IPS DF 4.7 (cell line): Measurements from ENCODE around the gene ATP13A3.
"Not testable (repeated sequence)": the region's sequence is repeated elsewhere in the genome, so short reads cannot be mapped to it uniquely, and the experiment has no call there.

Experiments
- DNase-seq: peaks from one replicate; pipeline ENCODE4 v3.0.0-alpha.2; 2013; ENCODE audit warnings: low spot score; ENCODE audit errors: extremely low read depth

ATP13A3 gene

DNA sequence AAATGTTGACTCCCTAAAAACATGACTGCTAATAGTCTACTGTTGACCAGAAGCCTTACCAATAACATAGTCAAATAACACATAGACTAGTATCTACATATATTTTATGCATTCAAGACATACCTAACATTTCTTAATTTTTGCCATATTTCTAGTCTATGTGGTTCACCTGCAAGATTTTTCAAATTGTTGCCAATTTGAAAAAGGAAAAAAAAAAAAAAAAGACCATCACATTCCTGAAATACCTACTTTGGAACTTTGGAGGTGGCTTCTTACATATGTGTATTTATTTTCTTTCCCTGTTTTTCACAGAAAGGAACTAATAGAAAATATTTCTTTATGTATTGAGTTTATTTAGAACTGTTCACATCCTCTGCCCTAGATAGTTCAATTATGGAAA is 13.4 kb upstream of the ATP13A3 start:
- DNase-seq: no peak

DNA sequence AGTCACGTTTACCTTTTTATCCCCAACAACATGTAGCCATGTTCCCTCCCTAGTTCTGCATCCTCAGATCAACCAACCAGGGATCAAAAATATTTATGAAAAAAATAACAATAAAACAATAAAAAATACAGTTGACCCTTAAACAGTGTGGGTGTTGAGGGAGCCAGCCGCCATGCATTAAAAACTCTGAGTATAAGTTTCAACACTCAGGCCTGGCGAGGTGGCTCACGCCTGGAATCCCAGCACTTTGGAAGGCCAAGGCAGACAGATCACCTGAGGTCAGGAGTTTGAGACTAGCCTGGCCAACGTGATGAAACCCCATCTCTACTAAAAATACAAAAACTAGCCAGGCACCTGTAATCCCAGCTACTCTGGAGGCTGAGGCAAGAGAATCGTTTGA is 12.7 kb upstream of the ATP13A3 start:
- not testable (repeated sequence) for DNase-seq

DNA sequence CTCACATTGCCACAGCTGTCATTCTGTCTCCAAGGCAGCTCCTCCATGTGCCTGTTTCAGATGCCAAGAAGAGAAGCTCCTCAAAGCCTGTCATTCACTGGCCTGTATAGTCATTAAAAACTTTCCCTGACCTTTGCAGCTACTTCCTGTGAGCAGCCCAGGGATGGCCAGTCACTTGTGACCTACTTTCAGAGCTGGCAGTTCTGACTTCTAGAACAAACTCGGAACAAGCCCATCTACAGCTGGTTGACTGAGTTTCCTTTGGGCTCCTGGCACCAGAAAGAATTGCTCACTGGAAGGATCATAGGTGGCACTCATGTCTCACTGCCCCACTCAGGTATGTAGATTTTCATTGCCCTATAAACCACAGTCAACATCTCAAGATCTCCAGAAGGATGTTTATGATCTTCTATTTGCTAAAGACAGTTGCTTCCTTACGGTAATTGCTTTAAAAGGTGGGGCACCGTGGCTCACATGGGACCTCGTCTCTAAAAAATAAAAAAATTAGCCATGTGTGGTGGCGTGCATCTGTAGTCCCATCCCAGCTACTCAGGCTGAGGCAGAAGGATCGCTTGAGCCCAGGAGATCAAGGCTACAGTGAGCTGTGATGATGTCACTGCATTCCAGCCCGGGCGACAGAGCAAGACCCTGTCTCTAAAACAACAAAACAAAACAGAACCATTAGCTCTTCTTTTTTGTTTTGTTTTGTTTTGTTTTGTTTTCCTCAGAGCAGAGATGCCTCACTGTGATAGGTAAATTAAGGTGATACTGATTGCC is 11.2 kb upstream of the ATP13A3 start:
- DNase-seq: no peak

DNA sequence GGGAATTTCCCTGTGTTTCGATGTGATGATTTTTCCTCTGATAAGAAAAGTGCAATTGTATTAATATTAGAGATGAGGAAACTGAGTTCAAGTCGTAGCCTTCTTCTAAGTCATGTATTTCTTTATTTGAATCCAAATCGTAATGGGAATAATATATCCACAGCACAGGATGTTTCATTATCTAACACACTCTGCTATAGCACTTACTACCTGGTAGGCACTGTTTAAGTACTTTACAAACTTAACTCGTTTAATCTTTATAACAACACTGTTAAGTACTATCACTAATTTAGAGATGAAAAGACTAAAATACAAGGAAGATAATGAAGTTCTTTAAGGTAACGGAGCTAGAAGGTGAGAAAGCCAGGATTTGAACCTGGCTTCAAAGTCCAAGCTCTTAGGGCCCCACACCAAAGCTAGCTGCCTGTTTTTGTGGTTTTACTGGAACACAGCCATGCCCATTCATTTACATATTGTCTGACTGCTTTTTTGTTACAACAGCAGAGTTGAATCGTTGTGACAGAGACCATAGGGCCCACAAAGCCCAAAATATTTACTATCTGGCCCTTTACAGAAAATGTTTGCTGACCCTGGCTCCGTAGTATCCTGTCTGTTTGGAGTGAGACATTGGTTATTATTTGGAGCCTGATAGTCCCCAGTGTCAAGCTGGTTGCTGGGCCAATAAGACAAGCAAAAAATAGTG is 9.6 kb upstream of the ATP13A3 start:
- DNase-seq: no peak

DNA sequence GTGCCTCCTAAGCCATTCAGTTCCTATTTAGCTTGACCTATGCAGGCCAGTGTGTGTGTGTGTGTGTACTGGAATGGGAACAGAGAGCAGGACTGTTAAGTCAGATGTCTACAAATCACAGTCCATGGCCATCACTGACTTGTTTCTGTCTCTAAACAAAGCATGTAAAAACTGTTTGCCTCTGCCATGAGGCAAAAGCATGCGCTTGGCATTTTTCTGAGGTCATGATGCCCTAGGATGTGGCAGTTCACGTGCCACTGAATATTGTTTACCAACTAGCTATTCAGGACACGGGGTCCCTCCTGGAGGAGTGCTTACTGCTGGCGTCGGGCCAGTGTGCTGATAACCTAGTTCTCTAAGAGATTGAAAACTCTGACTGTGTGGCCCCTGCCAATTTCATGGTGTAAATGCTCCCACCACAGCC is 8.2 kb upstream of the ATP13A3 start:
- no peak for DNase-seq

DNA sequence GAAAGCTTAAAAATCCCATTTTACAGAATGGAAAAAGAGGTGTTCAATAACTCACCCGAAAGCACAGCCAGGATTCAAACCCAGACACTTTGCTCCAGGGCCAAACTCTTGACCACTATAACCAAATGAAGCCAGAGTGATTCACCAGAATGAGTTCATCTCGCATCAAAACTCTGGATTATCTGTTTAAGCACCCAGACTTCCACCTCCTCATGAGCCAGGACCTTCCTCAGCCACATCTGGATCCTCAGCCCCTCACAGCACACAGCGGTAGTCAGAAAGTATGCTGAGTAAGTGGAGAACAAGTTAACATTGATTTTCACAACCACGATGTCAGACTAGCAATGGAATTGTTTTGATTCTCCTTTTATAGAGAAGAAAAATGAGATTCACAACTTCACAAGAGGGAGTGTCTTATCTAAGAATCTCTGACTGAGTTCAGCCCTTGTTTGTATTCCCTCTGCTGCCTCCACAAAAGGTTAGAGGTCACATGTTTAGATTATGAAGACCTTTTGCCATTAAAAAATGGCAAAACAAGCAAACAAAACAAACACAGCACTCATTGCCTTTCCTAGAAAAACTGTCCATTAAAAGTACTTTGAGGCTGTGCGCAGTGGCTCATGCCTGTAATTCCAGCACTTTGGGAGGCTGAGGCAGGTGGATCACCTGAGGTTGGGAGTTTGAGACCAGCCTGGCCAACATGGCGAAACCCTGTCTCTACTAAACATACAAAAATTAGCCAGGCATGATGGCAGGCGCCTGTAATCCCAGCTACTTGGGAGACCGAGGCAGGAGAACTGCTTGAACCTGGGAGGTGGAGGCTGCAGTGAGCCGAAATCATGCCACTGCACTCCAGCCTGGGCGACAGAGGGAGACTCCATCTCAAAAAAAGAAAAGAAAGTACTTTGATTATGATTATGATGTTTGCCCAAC is 7.5 kb upstream of the ATP13A3 start:
- not testable (repeated sequence) for DNase-seq

DNA sequence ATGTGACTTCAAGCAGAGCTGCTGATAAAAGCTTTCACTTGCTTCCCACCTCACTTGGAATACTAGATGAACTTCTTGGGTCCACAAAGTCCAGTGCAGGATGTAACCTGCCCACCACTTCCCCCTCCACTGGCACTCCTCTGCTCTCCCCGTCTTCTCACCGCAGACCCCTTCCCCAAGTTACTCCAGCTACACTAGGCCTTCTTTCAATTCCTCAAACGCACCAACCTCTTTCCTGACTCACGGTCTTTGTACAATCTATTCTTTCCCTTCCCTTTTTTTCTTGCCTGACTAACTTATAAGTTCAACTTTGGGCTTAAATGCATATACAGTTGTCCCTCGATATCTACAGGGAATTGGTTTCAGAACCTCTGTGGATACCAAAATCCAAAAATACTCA is 5.2 kb upstream of the ATP13A3 start:
- no peak for DNase-seq

DNA sequence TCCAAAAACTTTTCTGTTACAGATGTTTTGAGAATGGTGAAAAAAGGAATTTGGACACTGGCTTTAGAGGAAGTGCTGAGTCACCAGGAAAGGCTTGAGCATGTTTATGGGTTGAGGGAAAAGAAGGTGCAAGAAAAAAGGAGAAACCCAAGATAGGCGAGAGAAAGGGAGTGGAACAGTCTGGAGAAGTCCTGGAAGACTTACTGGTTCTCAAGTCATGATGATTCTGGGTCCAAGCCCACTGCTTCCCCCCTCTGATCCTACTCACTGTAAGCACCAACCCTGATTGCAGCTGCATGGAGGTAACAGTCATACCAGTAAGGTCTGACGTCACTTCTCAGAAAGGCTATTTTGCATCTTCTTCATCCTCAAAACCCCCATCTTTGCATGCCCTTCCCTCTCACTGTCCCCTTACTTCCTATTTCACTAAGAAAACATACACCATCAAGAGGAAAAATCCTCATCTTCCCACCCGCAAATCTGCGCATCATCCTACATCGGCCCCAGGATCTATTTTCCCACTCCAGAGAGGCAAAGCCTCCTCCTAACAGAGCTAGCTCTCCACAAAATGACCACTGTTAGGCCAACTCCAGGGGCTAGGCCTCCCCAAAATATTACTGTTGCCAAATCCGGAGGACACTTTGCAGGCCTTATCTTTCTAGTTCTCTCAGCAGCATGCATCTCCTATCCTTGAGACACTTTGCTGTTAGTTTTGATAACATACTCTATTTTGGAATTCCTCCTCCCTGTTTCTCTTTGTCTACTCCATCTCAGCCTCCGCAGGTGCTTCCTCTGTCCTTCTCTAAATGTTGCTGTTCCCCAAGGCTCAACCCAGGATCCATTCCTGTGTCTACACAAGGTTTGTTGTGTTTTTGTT is 3.2 kb upstream of the ATP13A3 start:
- no peak for DNase-seq

DNA sequence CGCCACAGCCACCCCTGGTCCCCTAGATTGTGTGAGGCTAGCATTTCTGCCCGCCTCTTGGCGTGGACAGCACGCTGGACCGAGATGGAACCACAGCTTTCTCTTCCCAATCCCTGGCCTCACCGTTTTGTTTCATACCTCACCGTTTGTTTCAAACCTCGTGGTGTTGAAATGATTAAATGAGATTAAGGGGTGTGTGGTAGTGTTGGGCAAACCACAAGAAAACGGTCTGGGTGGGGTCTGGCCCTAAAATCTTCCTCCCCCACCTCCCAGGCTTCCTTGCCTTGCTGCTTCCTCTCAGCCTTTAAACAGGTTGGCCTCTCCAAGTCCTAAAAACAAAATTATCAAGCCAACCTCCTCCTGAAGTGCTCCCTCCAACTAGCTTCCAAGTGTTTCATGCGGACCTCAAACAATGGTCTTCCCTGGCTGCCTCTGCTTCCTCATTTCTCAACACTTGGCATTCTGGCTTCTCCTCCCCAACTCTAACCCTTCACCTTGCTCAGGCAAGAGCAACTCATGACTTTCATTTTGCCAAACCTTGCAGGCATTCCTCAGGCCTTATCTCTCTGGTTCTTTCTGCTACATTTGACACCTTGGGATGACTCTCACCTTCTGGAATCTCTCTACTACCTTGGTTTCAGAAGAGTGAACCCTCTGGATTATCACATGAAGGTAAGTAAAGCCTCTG is 1.4 kb upstream of the ATP13A3 start:
- DNase-seq: no peak

DNA sequence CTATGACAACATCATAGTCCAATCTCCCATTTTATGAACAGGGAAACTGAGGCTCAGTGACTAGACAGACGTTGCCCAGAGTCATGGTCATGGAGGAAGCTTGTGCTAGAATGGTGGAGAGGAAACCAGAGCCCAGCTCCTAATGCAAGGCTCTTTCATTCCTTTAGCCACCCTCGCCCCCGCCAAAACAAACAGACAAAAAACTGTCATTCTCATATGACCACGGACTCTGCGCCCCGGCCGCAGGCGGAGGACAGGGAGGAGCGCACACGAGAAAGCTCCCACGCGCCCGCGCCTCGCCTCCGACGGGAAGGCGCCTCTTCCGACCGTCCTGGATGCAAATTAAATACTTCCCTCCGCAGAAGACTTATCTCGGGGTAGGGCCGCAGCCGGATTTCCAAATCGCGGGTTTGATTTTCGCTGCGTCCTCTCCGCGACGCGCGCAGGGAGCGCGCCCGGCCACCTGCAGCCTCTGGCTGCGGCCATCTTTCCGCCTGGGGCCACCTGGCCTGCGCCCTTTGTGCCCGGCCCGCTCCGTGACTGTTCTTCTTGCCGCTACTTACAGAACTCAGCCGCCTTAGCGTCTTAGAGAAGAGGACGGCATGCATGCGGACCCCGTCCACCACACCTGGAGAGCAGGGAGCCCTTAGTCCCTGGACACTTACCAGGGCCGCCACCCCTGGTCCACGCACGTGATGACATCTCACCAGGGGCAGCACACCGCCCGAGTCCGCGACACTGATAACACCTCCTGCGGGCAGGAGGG is 670 bp upstream of the ATP13A3 start:
- DNase-seq: no peak

DNA sequence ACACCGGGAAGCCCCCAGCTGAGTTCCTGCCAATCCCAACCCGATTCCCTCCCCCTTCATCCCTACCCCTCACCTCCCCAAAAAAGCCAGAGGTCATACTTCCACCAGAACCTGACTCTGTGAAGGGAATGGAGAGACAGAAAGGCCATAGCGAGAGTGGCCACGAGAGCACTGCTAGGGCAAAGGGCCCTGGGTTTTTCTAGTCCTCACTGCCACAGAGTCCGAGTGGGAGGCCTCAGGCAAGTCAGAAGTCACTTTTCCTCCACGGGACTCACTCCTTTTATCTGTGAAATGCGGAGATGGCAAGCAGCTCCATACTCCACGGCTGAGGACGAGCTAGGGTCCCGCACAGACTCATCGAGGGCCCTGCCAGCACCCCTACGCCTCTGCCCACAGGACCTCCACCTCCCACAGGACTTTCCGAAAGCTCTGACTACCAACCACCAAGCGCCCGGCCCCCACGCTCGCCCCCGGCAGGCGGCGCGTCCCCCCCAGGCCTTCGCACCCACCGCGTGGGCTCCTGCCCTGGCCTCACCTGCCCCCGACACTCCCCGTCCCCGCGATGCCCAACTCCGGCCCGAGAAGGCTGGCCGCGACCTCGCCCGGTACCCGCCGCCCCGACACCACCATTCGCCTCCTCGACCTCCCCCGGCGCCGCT is 792 bp downstream of the ATP13A3 start:
- no peak for DNase-seq

DNA sequence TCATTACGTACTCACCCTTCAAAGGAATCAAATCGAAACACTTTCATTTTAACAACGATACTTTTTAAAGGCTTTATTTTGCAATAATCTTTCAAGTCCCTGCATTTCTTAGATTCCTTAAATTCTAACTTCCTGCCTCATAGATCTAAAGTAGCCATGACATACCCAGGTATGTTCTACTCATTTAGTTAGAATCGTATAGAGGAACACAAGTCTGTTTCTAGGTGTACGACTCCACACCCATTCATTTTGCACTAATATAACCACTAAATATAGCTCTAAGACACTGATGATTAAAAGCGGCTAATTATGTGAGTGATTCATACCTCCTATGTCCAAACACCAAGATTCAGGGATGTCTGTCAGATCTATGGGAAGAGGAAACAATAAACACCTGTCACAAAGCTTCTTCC is 1.3 kb downstream of the ATP13A3 start:
- DNase-seq: no peak

DNA sequence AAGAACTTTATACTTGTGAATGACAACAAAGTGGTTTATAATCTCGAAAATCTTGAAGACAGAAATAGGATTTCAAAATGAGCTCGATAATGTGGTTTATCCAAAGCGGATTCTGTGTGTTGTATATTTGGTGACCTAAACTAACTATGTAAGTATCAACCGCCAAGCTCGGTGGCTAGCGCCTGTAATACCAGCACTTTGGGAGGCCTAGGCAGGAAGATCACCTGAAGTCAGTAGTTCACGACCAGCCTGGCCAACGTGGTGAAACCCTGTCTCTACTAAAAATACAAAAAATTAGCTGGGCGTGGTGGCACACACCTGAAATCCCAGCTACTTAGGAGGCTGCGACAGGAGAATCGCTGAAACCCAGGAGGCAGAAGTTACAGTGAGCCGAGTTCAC is 2.2 kb downstream of the ATP13A3 start:
- DNase-seq: no peak

DNA sequence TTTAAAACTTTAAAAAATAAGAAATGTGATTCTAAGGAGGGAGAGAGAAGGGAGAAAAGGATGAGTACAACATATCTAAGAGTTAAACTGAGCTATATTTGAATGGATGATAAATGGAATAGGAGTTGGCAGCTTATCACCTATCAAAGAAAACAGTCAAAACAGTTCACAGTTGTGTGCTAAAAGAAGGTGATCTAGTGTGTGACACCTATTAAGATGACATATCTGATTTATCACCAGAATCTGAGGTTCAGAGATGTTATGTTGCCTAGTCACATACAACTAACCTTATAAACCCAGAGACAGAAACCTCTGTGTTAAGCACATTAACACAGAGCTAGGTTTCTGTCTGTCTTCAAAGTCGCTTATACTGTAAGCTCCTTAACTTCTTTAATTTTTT is 3.0 kb downstream of the ATP13A3 start:
- DNase-seq: no peak

DNA sequence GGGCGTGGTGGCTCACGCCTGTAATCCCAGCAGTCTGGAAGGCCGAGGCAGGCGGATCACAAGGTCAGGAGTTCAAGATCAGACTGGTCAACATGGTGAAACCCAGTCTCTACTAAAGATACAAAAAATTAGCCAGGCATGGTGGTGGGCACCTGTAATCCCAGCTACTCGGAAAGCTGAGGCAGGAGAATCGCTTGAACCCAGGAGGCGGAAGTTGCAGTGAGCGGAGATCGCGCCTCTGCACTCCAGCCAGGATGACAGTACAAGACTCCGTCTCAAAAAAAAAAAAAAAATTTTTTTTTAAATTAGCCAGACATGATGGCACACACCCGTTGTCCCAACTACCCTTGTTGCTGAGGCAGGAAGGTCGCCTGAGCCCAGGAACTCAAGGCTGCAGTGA is 4.0 kb downstream of the ATP13A3 start:
- not testable (repeated sequence) for DNase-seq

DNA sequence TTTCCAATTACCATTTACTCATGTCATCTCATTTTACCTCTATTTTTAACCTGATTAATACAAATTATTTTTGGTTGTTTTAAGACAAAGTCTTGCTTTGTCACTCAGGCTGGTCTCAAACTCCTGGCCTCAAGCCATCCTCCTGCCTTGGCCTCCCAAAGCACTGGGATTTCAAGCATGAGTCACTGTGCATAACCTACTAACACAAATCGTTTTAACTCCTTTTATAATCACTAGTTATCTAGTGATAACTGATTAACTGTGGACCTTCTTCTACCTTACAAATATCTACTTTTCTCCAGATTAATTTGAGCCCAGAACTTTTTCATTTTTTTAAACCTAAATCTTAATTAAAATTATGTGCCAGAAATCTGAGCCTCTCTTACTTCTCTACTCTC is 4.6 kb downstream of the ATP13A3 start:
- no peak for DNase-seq

DNA sequence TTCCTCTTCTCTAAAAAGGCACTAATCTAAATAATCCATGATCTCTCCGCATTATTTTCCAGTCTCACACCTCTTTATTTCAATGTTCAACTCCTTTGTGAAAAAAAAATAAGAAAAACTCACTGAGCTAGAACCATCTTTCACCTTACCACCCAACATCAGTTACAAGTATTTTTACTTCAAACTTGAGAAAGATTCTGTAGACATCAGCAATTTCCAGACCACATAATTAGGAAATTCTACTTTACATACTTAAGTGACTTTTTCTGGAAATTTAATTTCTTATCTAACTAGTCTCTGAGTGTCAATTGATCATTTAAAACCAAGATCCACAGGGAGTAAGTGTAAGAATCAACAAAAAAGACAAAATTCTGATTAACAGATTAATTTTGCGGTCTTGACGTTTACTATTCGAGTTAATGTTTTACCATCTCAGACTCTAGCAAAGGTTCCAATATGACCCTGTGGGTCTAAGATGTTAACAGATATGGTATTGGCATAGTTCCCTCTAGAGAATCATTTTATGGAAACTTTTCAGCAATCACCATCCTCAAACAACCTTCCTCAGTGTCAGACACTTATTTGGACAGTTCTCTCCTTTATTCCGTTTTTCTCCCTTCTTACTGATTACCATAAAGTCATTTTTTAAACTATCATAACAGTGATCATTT is 5.1 kb downstream of the ATP13A3 start:
- no peak for DNase-seq

DNA sequence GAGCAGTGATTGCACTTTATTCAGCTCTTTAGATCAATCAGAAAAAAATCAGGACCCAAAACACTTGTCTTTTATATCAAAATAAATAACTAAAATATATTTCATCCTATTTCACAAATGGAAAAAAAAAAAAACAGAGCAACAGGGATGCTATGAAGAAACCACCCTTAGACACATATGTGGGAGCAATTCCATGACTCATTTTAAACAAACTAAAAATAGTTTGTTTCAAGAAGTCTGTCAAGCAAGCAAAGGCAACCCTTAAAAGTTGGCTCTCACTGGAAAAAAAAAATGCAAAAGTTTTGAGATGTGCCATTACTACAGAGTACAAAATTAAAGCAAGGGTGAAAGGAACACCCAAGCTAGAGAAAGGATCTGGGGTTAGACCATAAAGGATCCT is 5.7 kb downstream of the ATP13A3 start:
- no peak for DNase-seq

DNA sequence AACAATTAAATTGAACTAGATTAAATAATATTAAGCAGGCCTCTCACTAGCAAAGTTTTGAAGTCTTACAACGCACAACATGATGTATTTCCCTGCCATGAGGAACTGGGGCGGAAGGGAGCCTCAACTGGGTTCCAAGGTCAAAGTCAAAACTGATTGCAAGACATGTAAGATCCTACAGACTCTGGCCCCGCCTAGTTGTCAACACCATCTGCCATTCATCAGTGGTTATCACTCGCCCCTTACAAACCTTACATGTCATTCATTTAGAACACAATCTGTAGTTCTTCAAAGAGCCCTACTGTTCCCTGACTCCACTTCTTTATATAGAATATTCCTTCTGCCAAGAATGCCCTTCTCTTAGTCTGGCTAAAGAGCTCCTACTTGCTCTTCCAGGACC is 10.0 kb downstream of the ATP13A3 start:
- no peak for DNase-seq
